ENCODE measurements around the gene SPPL3. TPM values are rescaled to one million over a fixed set of nuclear protein-coding genes. Genes with fewer than 3 reads are reported as not detected.
"Not testable (repeated sequence)": the region's sequence is repeated elsewhere in the genome, so short reads cannot be mapped to it uniquely, and the experiment has no call there.

The SPPL3 gene
- total RNA-seq, 4 donors from 2014 or later = 16.8 to 28.7 (median 22.7) TPM

GRCh38 chr12:120903412-120904196 lies 554 bp downstream of the SPPL3 start:
- no peak for TF ChIP-seq CTCF (IDR thresholded peaks at IDR 0.05)
- ATAC-seq (ENCODE audit: low FRiP score) (peak; percentile 51), DNase-seq (ENCODE audit: low spot score) (peak; percentile 32)

- no peak for TF ChIP-seq CTCF (IDR thresholded peaks at IDR 0.05)
- no peak for DNase-seq (ENCODE audit: low spot score)
- no peak for ATAC-seq (ENCODE audit: low FRiP score)
Measured at GRCh38 chr12:120902846-120903411, 1.2 kb downstream of the SPPL3 start.

GRCh38 chr12:120901818-120902217 lies 2.3 kb downstream of the SPPL3 start:
- TF ChIP-seq CTCF (IDR thresholded peaks at IDR 0.05) = no peak
- no peak for ATAC-seq (ENCODE audit: low FRiP score)

GRCh38 chr12:120901101-120901500 lies 3.1 kb downstream of the SPPL3 start:
- ATAC-seq (ENCODE audit: low FRiP score); DNase-seq (ENCODE audit: low spot score): not testable (repeated sequence)

More at GRCh38 chr12:120901818-120902217, 2.3 kb downstream of the SPPL3 start:
- DNase-seq (ENCODE audit: low spot score) = no peak

GRCh38 chr12:120895532-120895931 lies 8.6 kb downstream of the SPPL3 start:
- no peak for ATAC-seq (ENCODE audit: low FRiP score)
- no peak for DNase-seq (ENCODE audit: low spot score)
- TF ChIP-seq CTCF (IDR thresholded peaks at IDR 0.05) = no peak

- ATAC-seq (ENCODE audit: low FRiP score) (no peak), DNase-seq (ENCODE audit: low spot score) (no peak)
- TF ChIP-seq CTCF (IDR thresholded peaks at IDR 0.05) = no peak
Measured at GRCh38 chr12:120892265-120892664, 11.9 kb downstream of the SPPL3 start.

- DNase-seq (ENCODE audit: low spot score) = no peak
- TF ChIP-seq CTCF (IDR thresholded peaks at IDR 0.05) = no peak
- ATAC-seq (ENCODE audit: low FRiP score) = no peak
Measured at GRCh38 chr12:120890963-120891362, 13.2 kb downstream of the SPPL3 start.
